ENCODE results near the gene RNF214.

The RNF214 gene

DNA sequence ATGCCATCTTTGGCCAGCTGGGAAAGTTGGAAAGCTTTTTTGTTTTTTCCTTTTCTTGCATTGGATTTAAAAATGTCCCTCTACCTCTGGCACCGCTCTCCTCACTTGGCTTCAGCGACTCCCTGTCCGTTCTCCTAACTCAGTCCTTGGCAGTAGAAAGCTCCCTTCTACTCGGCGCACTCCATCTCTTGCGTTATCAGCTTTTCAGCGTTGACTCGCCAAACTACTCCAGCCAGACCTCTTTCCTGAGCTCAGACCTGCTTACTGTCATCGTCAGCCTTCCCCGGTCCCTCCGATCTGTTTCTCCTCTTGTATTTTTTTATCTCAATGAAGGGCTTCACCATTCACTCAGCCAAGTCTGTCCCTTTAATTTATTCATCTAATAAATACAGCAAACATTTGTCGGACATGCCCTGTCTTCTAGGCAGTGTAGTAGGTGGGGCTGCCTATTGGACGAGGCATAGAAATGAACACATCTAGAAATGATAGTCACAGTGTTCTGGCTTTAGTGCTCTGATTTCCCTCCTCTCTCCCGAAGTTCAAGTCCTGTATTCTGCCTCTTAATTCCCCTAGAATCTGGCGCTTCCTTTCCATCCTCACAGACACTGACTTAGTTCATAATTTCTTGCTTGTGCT is 96.0 kb downstream of the RNF214 start:
- H3K27ac ChIP-seq = peak overlapping the region; percentile 84 to 86
- H3K36me3 ChIP-seq = no peaks in the 10 kb centered on the region
- peak in 1 of 2 donors; percentile 53 for DNase-seq
- H3K4me1 ChIP-seq = peaks cover 0 to 19% (median 16%) of the 10 kb centered on the region in 4 donors
- no peaks in the 10 kb centered on the region for H3K9me3 ChIP-seq
- TF ChIP-seq, protein P1, sequence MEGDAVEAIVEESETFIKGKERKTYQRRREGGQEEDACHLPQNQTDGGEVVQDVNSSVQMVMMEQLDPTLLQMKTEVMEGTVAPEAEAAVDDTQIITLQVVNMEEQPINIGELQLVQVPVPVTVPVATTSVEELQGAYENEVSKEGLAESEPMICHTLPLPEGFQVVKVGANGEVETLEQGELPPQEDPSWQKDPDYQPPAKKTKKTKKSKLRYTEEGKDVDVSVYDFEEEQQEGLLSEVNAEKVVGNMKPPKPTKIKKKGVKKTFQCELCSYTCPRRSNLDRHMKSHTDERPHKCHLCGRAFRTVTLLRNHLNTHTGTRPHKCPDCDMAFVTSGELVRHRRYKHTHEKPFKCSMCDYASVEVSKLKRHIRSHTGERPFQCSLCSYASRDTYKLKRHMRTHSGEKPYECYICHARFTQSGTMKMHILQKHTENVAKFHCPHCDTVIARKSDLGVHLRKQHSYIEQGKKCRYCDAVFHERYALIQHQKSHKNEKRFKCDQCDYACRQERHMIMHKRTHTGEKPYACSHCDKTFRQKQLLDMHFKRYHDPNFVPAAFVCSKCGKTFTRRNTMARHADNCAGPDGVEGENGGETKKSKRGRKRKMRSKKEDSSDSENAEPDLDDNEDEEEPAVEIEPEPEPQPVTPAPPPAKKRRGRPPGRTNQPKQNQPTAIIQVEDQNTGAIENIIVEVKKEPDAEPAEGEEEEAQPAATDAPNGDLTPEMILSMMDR (IDR thresholded peaks at IDR 0.05) = no peak
- no peaks in the 10 kb centered on the region for H3K27me3 ChIP-seq
- intact Hi-C loops (cut with DNase I; ENCODE audit: low total_unique reads) = no loop called here
- H3K4me3 ChIP-seq = peak overlapping the region; percentile 70 to 82

DNA sequence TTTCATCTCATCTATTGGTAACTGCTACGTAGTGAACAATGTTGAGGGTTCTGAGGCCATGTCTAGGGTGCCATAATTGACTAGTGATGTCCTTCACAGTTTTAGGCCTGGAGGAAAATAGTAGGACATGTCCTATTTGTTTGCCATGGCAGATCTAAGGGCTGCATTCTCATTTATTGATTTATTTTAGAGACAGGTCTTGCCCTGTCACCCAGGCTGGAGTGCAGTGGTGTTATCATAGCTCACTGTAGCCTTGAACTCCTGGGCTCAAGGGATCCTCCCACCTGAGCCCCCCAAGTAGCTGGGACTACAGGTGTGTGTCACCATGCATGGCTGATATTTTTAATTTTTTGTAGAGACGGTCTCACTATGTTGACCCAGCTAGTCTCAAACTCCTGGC is 100.4 kb downstream of the RNF214 start:
- no peaks in the 10 kb centered on the region for H3K27me3 ChIP-seq
- no peak overlapping the region for H3K4me3 ChIP-seq
- TF ChIP-seq, protein P1 (IDR thresholded peaks at IDR 0.05) = no peak
- H3K27ac ChIP-seq = no peak overlapping the region
- peaks cover 5 to 27% (median 7%) of the 10 kb centered on the region in 3 donors for H3K36me3 ChIP-seq
- DNase-seq = no peak
- peaks cover 0 to 19% (median 16%) of the 10 kb centered on the region in 4 donors for H3K4me1 ChIP-seq
- no peaks in the 10 kb centered on the region for H3K9me3 ChIP-seq
- intact Hi-C loops (cut with DNase I; ENCODE audit: low total_unique reads) = no loop called here

DNA sequence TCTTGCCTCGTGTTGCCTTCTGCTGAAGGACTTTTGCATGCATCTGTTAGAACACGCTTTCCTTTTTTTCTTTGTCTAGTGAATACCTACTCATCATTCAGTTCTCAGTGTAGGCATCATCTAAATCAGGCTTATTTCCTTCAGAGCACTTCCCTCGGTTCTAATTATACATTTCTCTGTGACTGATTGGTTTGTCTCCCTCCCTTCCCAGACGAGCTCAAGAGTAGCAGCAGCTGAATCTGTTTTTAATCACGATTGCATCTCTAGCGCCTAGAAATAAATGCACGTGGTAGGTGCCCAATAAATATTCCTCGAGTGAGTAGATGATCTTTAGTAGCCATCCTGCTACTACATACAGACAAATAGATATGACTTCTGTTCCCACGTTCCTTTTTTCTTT is 101.4 kb downstream of the RNF214 start:
- DNase-seq = no peak
- TF ChIP-seq, protein P1 (IDR thresholded peaks at IDR 0.05) = no peak
- Histone ChIP-seq H3K4me3 (no peak overlapping the region), H3K27me3 (no peaks in the 10 kb centered on the region), H3K9me3 (no peaks in the 10 kb centered on the region), H3K36me3 (peaks cover 5 to 38% (median 13%) of the 10 kb centered on the region in 3 donors), H3K4me1 (peaks cover 0 to 16% (median 14%) of the 10 kb centered on the region in 4 donors), H3K27ac (no peak overlapping the region)
- intact Hi-C loops (cut with DNase I; ENCODE audit: low total_unique reads) = no loop called here

DNA sequence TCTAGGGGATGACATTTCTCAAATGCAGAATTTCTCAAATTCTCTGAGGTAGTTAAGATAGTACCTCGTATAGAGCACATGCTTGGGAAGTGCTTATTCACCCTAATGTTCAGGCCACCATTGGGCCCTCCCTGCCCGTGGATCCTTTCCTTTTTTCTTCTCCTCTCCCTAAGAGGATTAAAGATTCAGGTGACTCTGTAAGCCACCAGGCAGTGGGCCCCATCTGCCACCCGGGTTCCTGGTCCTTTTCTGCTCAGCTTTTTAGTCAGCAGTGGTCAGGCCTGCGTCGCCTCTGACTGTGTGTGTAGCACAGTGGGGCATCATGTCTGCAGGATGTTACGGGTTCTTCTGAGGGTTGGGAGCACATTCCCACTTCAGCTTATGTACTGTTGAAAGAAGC is 102.4 kb downstream of the RNF214 start:
- Histone ChIP-seq H3K27ac (no peak overlapping the region), H3K4me1 (peaks cover 0 to 7% (median 5%) of the 10 kb centered on the region in 4 donors)
- intact Hi-C loops (cut with DNase I; ENCODE audit: low total_unique reads) = no loop called here

DNA sequence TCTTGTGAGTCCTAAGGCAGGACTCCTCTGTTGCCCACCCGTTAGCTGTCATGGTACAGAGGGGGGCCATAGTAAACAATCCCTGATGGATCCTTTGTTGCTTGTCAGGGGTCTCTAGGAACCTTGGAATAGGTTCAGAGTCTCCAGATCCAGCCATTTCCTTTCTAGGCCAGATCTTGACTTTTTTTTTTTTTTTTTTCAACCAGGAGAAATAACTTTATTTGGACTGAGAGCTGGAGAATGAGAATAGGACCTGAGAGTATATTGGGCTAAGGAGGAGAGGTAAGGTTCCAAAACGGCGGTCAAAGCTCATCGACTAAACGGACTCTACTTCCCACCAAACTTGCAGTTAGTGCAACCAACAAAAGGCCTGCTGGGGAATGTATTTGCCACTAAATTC is 102.9 kb downstream of the RNF214 start:
- H3K4me1 ChIP-seq = peaks cover 0 to 7% (median 2%) of the 10 kb centered on the region in 4 donors
- H3K9me3 ChIP-seq = no peaks in the 10 kb centered on the region
- H3K36me3 ChIP-seq = peaks cover 10 to 52% (median 26%) of the 10 kb centered on the region in 3 donors
- TF ChIP-seq, protein P1 (IDR thresholded peaks at IDR 0.05) = no peak
- intact Hi-C loops (cut with DNase I; ENCODE audit: low total_unique reads) = no loop called here
- no peak for DNase-seq
- no peak overlapping the region for H3K27ac ChIP-seq
- H3K27me3 ChIP-seq = no peaks in the 10 kb centered on the region
- no peak overlapping the region for H3K4me3 ChIP-seq

More for the DNA sequence above, 102.4 kb downstream of the RNF214 start:
- Histone ChIP-seq H3K9me3 (no peaks in the 10 kb centered on the region), H3K4me3 (no peak overlapping the region), H3K27me3 (no peaks in the 10 kb centered on the region), H3K36me3 (peaks cover 9 to 47% (median 21%) of the 10 kb centered on the region in 3 donors)
- TF ChIP-seq, protein P1 (IDR thresholded peaks at IDR 0.05) = no peak
- DNase-seq = no peak

Data from tibial artery (tissue), 4 donors.